ENCODE measurements around the gene TGFB3.

DNA sequence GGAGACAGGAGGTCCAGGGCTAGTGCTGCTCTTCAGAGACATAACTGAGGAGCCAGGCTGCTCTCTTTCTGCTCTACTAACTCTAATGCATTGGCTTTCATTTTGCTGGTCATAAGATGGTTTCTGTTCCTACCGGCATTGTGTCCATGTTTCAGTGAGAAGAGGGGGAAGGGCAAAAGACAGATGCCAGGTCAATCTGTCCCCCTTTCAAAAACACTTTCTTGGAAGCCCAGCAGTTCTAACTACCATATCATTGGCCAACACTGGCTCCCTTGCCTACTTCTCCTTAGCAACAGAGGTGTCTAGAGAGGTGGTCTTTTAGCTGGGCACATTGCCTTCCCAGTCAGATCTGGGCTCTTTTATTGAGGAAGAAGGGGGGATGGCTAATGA, 63.9 kb downstream of the TGFB3 start:
- TF ChIP-seq TCF7 (CRISPR knock-in tag; IDR thresholded peaks at IDR 0.05; ENCODE audit: low read depth) (no peak), SP1 (CRISPR knock-in tag; conservative IDR thresholded peaks at IDR 0.05) (no peak), CBFB (CRISPR knock-in tag; IDR thresholded peaks at IDR 0.05; ENCODE audit: low read depth) (no peak), ETV6 (CRISPR knock-in tag; IDR thresholded peaks at IDR 0.05) (no peak), NR3C1 (CRISPR knock-in tag; conservative IDR thresholded peaks at IDR 0.05; ENCODE audit: low read depth) (no peak), SMAD3 (CRISPR knock-in tag; IDR thresholded peaks at IDR 0.05; ENCODE audit: borderline replicate concordance) (no peak), CREM (CRISPR knock-in tag; IDR thresholded peaks at IDR 0.05) (no peak), FOXK1 (CRISPR knock-in tag; IDR thresholded peaks at IDR 0.05) (no peak)
- TF ChIP-seq, protein P1, sequence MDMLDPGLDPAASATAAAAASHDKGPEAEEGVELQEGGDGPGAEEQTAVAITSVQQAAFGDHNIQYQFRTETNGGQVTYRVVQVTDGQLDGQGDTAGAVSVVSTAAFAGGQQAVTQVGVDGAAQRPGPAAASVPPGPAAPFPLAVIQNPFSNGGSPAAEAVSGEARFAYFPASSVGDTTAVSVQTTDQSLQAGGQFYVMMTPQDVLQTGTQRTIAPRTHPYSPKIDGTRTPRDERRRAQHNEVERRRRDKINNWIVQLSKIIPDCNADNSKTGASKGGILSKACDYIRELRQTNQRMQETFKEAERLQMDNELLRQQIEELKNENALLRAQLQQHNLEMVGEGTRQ (CRISPR knock-in tag; IDR thresholded peaks at IDR 0.05): no peak
- TF ChIP-seq, protein P2, sequence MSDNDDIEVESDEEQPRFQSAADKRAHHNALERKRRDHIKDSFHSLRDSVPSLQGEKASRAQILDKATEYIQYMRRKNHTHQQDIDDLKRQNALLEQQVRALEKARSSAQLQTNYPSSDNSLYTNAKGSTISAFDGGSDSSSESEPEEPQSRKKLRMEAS (CRISPR knock-in tag; IDR thresholded peaks at IDR 0.05): no peak
- TF ChIP-seq, protein P3, sequence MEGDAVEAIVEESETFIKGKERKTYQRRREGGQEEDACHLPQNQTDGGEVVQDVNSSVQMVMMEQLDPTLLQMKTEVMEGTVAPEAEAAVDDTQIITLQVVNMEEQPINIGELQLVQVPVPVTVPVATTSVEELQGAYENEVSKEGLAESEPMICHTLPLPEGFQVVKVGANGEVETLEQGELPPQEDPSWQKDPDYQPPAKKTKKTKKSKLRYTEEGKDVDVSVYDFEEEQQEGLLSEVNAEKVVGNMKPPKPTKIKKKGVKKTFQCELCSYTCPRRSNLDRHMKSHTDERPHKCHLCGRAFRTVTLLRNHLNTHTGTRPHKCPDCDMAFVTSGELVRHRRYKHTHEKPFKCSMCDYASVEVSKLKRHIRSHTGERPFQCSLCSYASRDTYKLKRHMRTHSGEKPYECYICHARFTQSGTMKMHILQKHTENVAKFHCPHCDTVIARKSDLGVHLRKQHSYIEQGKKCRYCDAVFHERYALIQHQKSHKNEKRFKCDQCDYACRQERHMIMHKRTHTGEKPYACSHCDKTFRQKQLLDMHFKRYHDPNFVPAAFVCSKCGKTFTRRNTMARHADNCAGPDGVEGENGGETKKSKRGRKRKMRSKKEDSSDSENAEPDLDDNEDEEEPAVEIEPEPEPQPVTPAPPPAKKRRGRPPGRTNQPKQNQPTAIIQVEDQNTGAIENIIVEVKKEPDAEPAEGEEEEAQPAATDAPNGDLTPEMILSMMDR (IDR thresholded peaks at IDR 0.05): no peak
- TF ChIP-seq, protein P4, sequence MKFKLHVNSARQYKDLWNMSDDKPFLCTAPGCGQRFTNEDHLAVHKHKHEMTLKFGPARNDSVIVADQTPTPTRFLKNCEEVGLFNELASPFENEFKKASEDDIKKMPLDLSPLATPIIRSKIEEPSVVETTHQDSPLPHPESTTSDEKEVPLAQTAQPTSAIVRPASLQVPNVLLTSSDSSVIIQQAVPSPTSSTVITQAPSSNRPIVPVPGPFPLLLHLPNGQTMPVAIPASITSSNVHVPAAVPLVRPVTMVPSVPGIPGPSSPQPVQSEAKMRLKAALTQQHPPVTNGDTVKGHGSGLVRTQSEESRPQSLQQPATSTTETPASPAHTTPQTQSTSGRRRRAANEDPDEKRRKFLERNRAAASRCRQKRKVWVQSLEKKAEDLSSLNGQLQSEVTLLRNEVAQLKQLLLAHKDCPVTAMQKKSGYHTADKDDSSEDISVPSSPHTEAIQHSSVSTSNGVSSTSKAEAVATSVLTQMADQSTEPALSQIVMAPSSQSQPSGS (CRISPR knock-in tag; IDR thresholded peaks at IDR 0.05; ENCODE audit: borderline replicate concordance, low read depth): no peak
- TF ChIP-seq, protein P5, sequence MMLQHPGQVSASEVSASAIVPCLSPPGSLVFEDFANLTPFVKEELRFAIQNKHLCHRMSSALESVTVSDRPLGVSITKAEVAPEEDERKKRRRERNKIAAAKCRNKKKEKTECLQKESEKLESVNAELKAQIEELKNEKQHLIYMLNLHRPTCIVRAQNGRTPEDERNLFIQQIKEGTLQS (CRISPR knock-in tag; conservative IDR thresholded peaks at IDR 0.05): no peak
- TF ChIP-seq, protein P6, sequence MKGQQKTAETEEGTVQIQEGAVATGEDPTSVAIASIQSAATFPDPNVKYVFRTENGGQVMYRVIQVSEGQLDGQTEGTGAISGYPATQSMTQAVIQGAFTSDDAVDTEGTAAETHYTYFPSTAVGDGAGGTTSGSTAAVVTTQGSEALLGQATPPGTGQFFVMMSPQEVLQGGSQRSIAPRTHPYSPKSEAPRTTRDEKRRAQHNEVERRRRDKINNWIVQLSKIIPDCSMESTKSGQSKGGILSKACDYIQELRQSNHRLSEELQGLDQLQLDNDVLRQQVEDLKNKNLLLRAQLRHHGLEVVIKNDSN (CRISPR knock-in tag; IDR thresholded peaks at IDR 0.05): no peak

Measured in WTC11 (cell line).